SU-DHL-6 (cell line): ENCODE measurements around the gene IGSF22.

ENCODE experiments used
- EZH2phosphoT487 ChIP-seq: fragments of 200-600 bp; sonication (generic), shearing (Covaris generic); conservative IDR thresholded peaks from 2 replicates; pipeline ENCODE4 v1.6.1; 2018; ENCODE audit warnings: mild to moderate bottlenecking, antibody characterized with exemption, low read length, moderate library complexity, mixed read lengths
- TF ChIP-seq, protein P1 (sequence below): fragments of 200-600 bp; sonication (generic); IDR thresholded peaks from one replicate; pipeline ENCODE4 v1.5.1; 2017; ENCODE audit warnings: antibody characterized with exemption, mild to moderate bottlenecking, low read length, moderate library complexity; ENCODE audit not compliant: insufficient read depth, poor library complexity, severe bottlenecking

- TF ChIP-seq, protein P1, sequence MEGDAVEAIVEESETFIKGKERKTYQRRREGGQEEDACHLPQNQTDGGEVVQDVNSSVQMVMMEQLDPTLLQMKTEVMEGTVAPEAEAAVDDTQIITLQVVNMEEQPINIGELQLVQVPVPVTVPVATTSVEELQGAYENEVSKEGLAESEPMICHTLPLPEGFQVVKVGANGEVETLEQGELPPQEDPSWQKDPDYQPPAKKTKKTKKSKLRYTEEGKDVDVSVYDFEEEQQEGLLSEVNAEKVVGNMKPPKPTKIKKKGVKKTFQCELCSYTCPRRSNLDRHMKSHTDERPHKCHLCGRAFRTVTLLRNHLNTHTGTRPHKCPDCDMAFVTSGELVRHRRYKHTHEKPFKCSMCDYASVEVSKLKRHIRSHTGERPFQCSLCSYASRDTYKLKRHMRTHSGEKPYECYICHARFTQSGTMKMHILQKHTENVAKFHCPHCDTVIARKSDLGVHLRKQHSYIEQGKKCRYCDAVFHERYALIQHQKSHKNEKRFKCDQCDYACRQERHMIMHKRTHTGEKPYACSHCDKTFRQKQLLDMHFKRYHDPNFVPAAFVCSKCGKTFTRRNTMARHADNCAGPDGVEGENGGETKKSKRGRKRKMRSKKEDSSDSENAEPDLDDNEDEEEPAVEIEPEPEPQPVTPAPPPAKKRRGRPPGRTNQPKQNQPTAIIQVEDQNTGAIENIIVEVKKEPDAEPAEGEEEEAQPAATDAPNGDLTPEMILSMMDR, result no peak
- TF ChIP-seq EZH2phosphoT487, result no peak
Measured at GRCh38 chr11:18770479-18771125, 44.6 kb upstream of the IGSF22 start.
